HG03060 (cell line): Measurements from ENCODE around the gene ACOT6.
"Not testable (repeated sequence)": the region's sequence is repeated elsewhere in the genome, so short reads cannot be mapped to it uniquely, and the experiment has no call there.

Experiments
- ATAC-seq: cut with Tn5 transposase; IDR thresholded peaks from one replicate; pipeline ENCODE4 v1.9.1; 2021; ENCODE audit warnings: low read depth, moderate number of reproducible peaks; ENCODE audit not compliant: unreplicated experiment

ACOT6 gene

GRCh38 chr14:73591690-73592449 is 20.4 kb upstream of the ACOT6 start, which contains the start of gene ACOT4:
ACOT4 (plus strand) TSS chr14:73591873; CDS start chr14:73591960, 87 bp downstream.
- ATAC-seq = no peak

GRCh38 chr14:73594491-73594890 is 17.8 kb upstream of the ACOT6 start:
- ATAC-seq = no peak

DNA sequence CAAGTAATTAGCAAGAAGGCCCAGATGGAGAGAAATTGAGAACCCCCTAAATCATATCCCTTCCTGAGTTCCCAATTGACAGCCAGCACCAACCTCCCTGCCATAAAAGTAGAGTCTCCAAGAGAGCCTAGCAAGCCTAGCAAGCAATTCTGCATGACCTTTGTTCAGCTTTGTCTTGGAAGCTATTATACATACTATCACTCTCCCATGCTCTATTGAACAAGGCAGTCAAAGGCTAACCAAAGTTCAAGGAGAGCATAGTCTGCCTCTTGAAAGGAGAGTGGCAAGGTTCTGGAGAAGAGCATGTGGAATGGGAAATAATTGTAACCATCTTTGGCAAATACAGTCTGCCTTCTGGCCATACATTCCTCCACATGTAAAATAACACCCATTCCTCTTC is 12.8 kb upstream of the ACOT6 start:
- ATAC-seq = no peak

GRCh38 chr14:73602994-73603393 is 9.3 kb upstream of the ACOT6 start:
- ATAC-seq = no peak

DNA sequence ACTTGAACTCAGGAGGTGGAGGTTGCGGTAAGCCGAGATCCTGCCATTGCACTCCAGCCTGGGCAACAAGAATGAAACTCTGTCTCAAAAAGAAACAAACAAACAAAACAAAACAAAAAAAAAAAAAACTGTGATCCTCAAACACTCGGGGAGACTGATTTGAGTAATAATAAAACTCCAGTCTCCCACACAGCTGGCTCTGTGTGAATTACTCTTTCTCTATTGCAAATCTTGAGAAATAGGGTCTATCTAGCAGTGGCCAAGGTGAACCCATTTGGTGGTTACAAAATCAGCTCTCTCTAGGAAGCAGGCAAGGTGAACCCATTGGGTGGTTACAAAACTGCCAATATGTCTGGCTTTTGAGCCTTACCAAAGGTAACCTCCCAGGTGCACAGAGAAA is 6.0 kb upstream of the ACOT6 start:
- no peak for ATAC-seq

DNA sequence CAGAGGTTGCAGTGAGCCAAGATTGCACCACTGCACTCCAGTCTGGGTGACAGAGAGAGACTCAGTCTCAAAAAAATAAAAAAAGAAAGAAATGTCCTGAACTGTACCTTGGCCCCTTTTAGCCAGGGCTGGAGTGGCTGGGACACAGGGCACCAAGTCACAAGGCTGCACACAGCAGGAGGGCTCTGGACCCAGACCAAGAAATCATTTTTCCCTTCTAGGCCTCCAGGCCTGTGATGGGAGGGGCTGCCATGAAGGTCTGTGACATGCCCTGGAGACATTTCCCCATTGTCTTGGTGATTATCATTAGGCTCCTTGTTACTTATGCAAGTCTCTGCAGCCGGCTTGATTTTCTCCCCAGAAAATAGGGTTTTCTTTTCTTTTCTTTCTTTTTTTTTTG is 5.1 kb upstream of the ACOT6 start:
- ATAC-seq = no peak

- ATAC-seq = no peak
These were observed 1.6 kb upstream of the ACOT6 start for GRCh38 chr14:73610687-73611086.

- no peak for ATAC-seq
These were observed 698 bp downstream of the ACOT6 start for GRCh38 chr14:73613046-73613383.

DNA sequence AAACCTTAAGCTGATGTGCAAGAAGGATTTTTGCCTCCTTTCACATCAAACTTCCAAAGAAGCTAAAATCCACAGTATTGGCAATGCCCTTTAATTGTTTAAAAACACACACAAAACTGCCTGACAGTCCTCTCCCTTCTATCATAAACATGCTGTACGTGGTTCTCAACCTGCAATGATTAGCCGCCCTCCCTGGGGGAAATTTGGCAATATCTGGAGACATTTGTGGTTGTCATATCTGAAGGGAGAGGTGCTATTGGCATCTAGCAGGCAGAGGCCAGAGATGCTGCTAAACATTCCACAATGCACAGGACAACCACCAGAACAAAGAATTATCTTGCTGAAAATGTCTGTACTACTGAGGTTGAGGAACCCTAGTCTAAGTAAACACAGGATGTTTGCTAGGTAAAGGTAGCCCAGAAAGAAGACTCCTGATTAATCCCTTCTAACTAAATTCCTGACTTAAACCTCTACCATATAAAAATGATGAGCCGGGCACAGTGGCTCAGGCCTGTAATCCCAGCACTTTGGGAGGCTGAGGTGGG is 1.2 kb downstream of the ACOT6 start:
- no peak for ATAC-seq

DNA sequence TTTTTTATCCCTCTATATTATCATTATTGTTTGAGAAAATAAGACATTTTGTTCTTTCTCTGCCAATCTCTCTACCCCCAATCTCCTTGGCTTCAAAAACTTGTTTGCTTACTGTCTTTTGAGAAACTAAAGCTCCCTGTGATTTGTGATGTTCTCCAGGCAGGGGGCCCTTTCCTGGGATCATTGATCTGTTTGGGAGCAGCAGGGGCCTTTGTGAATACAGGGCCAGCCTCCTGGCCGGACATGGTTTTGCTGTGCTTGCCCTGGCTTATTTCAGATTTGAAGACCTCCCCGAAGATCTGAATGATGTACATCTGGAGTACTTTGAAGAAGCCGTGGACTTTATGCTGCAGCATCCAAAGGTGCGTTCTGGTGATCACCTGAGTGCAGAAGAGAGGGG is 4.5 kb downstream of the ACOT6 start:
- ATAC-seq = no peak

GRCh38 chr14:73619524-73619923 is 7.2 kb downstream of the ACOT6 start:
- no peak for ATAC-seq

DNA sequence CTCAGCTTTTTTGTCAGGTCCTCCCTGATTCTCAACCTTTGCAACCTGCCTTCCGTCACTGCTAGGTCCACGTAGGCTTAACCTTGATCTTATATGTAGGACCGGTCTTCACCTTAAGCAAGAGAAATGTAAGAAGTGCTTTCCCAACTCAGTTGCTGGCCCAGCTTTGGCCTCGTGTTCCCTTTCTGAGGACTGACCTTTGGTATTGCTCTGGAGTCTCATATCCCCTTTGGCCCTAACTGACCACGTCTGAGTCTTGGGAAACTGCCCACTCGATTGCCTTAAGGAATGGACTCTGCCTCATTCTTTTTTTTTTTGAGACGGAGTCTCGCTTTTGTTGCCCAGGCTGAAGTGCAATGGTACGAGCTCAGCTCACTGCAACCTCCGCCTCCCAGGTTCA is 8.0 kb downstream of the ACOT6 start:
- ATAC-seq = no peak

DNA sequence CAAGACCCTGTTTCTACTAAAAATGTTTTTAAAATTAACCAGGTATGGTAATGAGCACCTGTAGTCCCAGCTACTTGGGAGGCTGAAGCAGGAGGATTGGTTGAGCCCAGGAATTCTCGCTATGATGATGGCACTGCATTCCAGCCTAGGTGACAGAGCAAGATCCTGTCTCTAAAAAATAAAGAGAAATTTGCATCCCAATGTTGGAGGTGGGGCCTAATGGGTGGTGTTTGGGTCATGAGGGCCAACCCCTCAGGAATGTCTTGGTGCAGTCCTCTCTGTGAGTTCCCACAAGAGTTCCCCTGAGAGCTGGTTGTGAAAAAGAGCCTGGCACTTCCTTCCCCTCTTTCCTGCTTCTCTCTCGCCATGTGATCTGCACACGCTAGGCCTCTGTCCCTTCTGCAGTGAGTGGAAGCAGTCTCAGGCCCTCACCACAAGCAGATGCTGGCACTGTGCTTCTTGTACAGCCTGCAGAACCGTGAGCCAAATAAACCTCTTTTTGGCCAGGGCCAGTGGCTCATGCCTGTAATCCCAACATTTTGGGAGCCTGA is 11.3 kb downstream of the ACOT6 start:
- no peak for ATAC-seq

GRCh38 chr14:73625706-73626105 is 13.4 kb downstream of the ACOT6 start:
- no peak for ATAC-seq

GRCh38 chr14:73627151-73627558 is 14.8 kb downstream of the ACOT6 start:
- no peak for ATAC-seq

DNA sequence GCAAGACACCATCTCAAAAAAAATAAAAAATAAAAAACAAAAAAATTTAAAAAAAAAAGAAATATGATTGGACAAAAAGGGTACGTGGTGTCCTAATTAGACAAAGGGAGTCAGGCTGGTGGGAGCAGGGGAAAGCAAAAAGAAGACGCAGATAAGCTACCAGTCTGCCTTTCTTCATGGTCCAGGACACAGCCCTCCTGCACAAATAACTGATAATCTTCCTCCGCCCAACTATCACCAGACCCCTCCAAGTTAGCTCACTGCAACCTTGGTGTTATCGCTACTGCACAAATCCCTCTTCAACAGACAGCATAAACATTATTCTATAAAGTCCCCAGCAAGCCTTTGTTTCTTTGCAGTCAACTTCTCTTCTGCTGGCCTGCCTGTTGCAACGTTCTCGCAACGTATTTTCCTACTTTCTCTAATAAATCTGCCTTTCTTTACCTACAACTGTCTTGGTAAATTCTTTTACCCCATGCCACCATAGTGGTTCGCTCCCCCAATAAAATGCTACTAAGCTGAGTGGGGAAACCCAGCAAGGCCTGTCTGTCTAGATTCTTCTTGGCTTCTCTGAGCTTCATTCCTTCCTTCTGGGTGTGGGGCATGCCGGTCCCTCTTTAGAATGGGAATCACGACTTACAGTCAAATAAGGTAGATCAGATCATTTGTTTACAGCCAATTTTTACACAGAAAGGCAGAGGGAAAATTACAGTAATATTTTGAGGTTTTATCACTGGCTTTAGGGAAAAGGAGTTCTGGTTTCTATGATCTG is 17.9 kb downstream of the ACOT6 start:
- ATAC-seq = no peak

DNA sequence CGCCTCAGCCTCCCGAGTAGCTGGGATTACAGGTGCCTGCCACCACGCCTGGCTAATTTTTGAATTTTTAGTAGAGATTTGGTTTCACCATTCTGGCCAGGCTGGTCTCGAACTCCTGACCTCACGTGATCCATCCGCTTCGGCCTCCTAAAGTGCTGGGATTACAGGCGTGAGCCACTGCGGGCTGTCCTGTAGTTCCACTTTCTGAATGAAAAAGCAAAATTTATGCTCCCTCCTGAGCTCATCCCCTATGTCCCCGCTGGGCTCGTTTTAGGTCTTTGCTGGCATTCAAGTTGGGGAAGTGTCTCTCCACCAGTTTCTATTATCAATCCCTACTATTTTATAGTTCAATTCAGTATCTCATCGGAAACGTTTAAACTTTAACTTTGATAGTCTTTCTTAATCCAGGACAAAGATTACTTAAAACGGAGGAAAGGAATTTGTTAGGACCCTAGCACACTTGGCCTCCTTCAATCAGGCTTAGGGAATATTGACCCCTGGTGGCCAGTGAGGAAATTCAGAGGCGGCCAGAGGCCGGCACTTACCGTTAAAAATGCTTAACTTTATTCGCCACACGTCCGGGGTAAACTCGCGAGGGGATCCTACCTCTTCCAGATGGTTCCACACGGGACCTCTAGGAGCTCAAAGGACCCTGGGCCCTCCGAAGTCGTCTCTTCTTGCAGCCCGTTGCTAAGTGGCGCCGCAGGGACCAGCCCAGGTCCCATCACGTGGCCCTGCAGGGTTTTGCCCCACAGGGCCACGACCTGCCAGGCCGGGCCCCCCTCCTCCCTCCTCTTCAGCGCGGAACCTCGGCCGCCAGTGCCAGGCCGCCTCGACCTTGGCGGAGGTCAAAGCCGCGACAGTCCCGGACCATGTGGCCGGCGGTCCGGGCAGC is 21.0 kb downstream of the ACOT6 start:
- ATAC-seq = no peak

DNA sequence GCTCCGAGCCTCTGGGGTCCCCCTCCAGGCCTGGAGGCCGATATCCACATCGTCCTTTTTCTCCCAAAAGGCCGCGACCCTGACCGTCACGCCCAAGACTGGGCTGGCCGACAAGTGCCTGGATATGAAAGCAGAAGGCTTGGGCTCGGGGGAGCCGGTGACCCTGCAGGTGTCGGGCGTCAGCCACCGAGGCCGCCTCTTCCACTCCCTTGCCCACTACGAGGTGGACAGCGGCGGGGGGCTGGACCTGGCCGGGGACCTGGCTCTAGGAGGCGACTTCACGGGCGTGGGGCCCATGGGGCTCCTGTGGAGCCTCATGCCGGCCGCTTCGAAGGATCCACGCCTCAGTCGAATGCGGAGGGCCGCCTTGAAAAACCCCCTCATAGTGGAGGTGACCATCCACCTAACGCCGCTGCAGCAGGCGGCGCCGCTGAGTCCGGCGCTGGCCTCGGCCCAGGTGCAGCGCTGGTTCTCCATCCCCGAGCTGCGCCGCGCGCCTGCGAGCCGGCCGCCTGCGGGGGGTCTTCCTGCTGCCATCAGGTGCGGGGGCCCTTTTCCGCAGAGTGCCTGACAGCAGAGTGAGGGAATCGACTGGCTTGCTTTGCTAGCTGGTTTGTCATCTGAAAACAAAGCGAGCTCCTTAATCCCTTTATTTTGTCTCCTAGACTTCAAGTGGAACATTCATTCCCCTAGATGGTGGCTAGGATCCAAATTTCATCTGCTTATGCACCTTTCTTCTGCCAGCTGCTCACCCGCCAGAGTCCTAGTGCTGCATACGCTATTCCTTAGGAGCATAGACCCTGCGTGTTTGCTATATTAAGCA is 21.9 kb downstream of the ACOT6 start:
- no peak for ATAC-seq

GRCh38 chr14:73636355-73636754 is 24.0 kb downstream of the ACOT6 start:
- ATAC-seq = not testable (repeated sequence)

DNA sequence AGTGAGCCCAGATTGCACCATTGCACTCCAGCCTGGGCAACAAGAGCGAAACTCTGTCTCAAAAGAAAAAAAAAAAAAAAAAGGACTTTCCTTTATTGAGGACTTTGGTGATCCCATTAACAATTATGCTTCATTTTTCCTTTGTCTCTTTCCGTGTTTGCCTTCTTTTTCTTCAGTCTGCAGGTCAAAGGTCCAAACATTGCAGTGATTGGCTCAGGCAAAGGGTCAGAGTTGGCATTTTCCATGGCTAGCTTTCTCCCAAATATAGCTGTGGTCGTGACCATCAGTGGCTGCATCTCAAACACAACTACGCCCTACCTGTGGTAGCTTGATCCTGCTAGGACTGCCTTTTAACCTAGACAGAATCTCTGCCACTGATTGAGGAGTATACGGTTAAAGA is 25.5 kb downstream of the ACOT6 start:
- no peak for ATAC-seq
